GM12878 (cell line): Measurements from ENCODE around the gene TIMM10. TPM values are rescaled to one million over a fixed set of nuclear protein-coding genes. Genes with fewer than 3 reads are reported as not detected.
A peak's percentile ranks its signal among the peaks of the same experiment; 100 is the strongest.

Experiments
- ATAC-seq: fragments of 200-7000 bp; cut with Tn5 transposase; 3 replicates; pipeline ENCODE4 v1.9.1; 2020; ENCODE audit warnings: mild to moderate bottlenecking, moderate library complexity
- BruUV-seq: library from RNA; stranded (reverse); fragments of 400-500 nt; replicated peaks from 2 replicates; lab custom pipeline; 2021; lab: Mats Ljungman, UMichigan
- CTCF ChIA-PET: fragments of 300-600 bp; sonication (Branson Sonifier 250); formaldehyde crosslinking; extraction: SDS; loops from one replicate; lab custom pipeline; 2021; ENCODE audit warnings: inconsistent platforms; lab: Yijun Ruan, JAX
- POLR2A ChIA-PET: fragments of 350-600 bp; formaldehyde crosslinking; extraction: SDS; loops from one replicate; lab custom pipeline; 2021; ENCODE audit warnings: inconsistent platforms; lab: Charles Lee
- RAD21 ChIA-PET: fragments of 300-600 bp; sonication (Branson Sonifier 250); formaldehyde crosslinking; loops from one replicate; lab custom pipeline; 2023; ENCODE audit warnings: antibody characterized with exemption; ENCODE audit not compliant: unreplicated experiment; lab: Charles Lee
- SMC1A ChIA-PET: fragments of 300-600 bp; sonication (Branson Sonifier 250); formaldehyde crosslinking; loops from one replicate; lab custom pipeline; 2023; ENCODE audit not compliant: unreplicated experiment, uncharacterized antibody; lab: Charles Lee
- DNase-seq: peaks from one replicate; pipeline ENCODE4 v3.0.0-alpha.2; 2011; ENCODE audit warnings: low read depth, low spot score
- FAIRE-seq: peaks from 3 replicates; lab custom pipeline; 2011; peaks lifted over from hg19 to GRCh38; lab: Jason Lieb, UNC
- H2AFZ ChIP-seq: 2 replicates; pipeline ENCODE4 v1.6.0; 2011; ENCODE audit warnings: low read depth, low read length, control low read depth; ENCODE audit not compliant: control insufficient read depth
- H3K27ac ChIP-seq: 2 replicates; pipeline ENCODE4 v1.5.1; 2011; ENCODE audit warnings: control low read depth; ENCODE audit not compliant: control insufficient read depth, insufficient read depth
- H3K27me3 ChIP-seq, 2 experiments: replicated peaks in 1 of 2; 2 replicates each; pipeline versions ENCODE4 v1.6.0 to v1.6.1; 2011; ENCODE audit warnings: low read length in 1 of 2; ENCODE audit not compliant: control insufficient read depth in 2 of 2, insufficient read depth in 2 of 2
- H3K36me3 ChIP-seq, 2 experiments: 2 replicates each; pipeline ENCODE4 v1.5.1; 2011; ENCODE audit warnings: low read length in 1 of 2; ENCODE audit not compliant: control insufficient read depth in 2 of 2, insufficient read depth in 2 of 2
- H3K4me1 ChIP-seq: 2 replicates; pipeline ENCODE4 v1.6.1; 2011; ENCODE audit warnings: mild to moderate bottlenecking, low read length, moderate library complexity, mixed read lengths; ENCODE audit not compliant: control insufficient read depth, insufficient read depth
- H3K4me2 ChIP-seq: 2 replicates; pipeline ENCODE4 v1.6.0; 2011; ENCODE audit warnings: control low read depth; ENCODE audit not compliant: control insufficient read depth, insufficient read depth
- H3K4me3 ChIP-seq: fragments of 200-600 bp; sonication (generic); 2 replicates; pipeline ENCODE4 v1.5.1; 2016
- H3K79me2 ChIP-seq: 2 replicates; pipeline ENCODE4 v1.6.0; 2011; ENCODE audit warnings: low read length; ENCODE audit not compliant: control insufficient read depth, insufficient read depth
- H3K9ac ChIP-seq: 2 replicates; pipeline ENCODE4 v1.8.0; 2011; ENCODE audit warnings: low read length, control low read depth, mixed read lengths; ENCODE audit not compliant: control insufficient read depth, insufficient read depth
- H3K9me3 ChIP-seq: replicated peaks from 3 replicates; pipeline ENCODE4 v1.5.1; 2011; ENCODE audit warnings: mild to moderate bottlenecking, low read length; ENCODE audit not compliant: control insufficient read depth, insufficient read depth
- H4K20me1 ChIP-seq: 2 replicates; pipeline ENCODE4 v1.6.0; 2011; ENCODE audit not compliant: control insufficient read depth, insufficient read depth
- ESRRA ChIP-seq: IDR thresholded peaks from 2 replicates; pipeline ENCODE4 v1.6.1; 2012; ENCODE audit warnings: mild to moderate bottlenecking, low read length, improper control_type of control experiment
- POU2F2 ChIP-seq: IDR thresholded peaks from 3 replicates; pipeline ENCODE4 v1.6.1; 2011; ENCODE audit warnings: low read depth, mild to moderate bottlenecking, low read length, borderline replicate concordance
- SMARCA5 ChIP-seq: fragments of 450-650 bp; IDR thresholded peaks from 2 replicates; pipeline ENCODE4 v1.6.1; 2017; ENCODE audit warnings: mild to moderate bottlenecking
- ZNF24 ChIP-seq: fragments of 450-650 bp; IDR thresholded peaks from 2 replicates; pipeline ENCODE4 v1.6.1; 2017; ENCODE audit warnings: antibody characterized with exemption, mild to moderate bottlenecking
- WGBS: methylation state at CpG from one replicate; pipeline ENCODE4 v1.1.6; 2016; ENCODE audit warnings: low lambda C conversion rate; ENCODE audit not compliant: insufficient replicate concordance, insufficient coverage; ENCODE audit errors: missing lambda C conversion rate; 5-methylcytosine and 5-hydroxymethylcytosine counted together
- in situ Hi-C: fragments of 300-500 bp; cut with MboI; formaldehyde crosslinking; loops from 9 replicates; pipeline ENCODE4 v1.14.3; 2018; ENCODE audit warnings: mixed read lengths
- intact Hi-C: fragments of 100-400 bp; cut with micrococcal nuclease; formaldehyde crosslinking; loops from one replicate; pipeline ENCODE4 v1.14.2; 2022; ENCODE audit not compliant: unreplicated experiment
- polyA plus RNA-seq, 11 experiments: library from polyadenylated mRNA; depleted of rRNA in 4 of 11; unstranded in 6 of 11; stranded (reverse) in 5 of 11; fragments of >200 nt; fragmentation: Nextera tagmentation in 4 of 11; fragmentation: Illumina TruSeq in 1 of 11; extraction: Ambion mirVana in 4 of 11; extraction: Trizol in 1 of 11; gene quantifications; 1 replicate in 1 of 11; 2 replicates in 10 of 11; pipeline versions ENCODE4 v1.2.1 to v1.2.3, GENCODE V29; 2011 to 2016; ENCODE audit warnings: inconsistent platforms in 2 of 11, missing spikeins in 2 of 11, low read depth in 1 of 11
- total RNA-seq, 4 experiments: library from RNA; depleted of rRNA in 3 of 4; stranded (reverse); fragments of >200 nt in 3 of 4; fragmentation: Illumina TruSeq in 1 of 4; extraction: Trizol in 1 of 4; gene quantifications; 2 replicates each; pipeline versions ENCODE4 v1.2.1 to v1.2.3, GENCODE V29; 2013 to 2021
- TF ChIP-seq, protein P1 (sequence below): IDR thresholded peaks from 2 replicates; pipeline ENCODE4 v1.6.1; 2012; ENCODE audit warnings: low read depth, low read length, improper control_type of control experiment

Gene TIMM10
- total and polyA plus RNA-seq, 10 of the 15 experiments (the other 5 are each of a cell fraction or from before 2014, with no cell fraction given), result 148 to 898 (median 206) TPM

DNA sequence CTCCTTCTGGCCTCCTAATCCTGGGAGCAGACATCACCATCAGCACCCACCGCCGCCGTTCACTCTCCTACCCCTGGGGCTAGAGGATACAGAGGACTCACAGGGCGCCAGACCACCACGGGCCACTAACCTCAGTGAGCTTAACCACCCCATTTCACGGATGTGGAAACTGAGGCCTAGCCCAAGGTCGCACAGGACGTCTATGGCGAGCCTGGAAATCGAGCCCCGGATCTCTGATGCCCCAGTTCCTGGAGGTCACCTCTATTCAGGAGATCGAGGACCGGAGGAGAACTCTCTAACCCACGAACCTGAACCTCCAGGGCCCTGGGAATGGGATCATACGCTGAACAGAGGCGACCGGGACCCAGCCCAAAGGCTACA lies 349 bp downstream of the TIMM10 start:
- H3K27ac ChIP-seq, result peak overlapping the region; percentile 88
- H4K20me1 ChIP-seq, result no peaks in the 10 kb centered on the region
- H2AFZ ChIP-seq, result peak overlapping the region; percentile 58
- H3K79me2 ChIP-seq, result peaks cover 22% of the 10 kb centered on the region
- DNase-seq (no peak), FAIRE-seq (no peak), ATAC-seq (no peak; the same call in none of the 3 replicates)
- ChIA-PET POLR2A (interaction anchor here (1.0 kb wide), 1 partner anchor 17 kb away, joined by 3 read pairs; no protein-coding TSS in a partner anchor), CTCF (interaction anchor here (1.1 to 9.7 kb wide), 10 partner anchors 14 to 180 kb away, joined by 3 to 396 read pairs (median 56); partner anchors contain the start of genes RTN4RL2, SLC43A1, SLC43A3 and UBE2L6), SMC1A (interaction anchor here (2.5 to 8.1 kb wide), 3 partner anchors 37 to 73 kb away, joined by 9 to 130 read pairs (median 9); partner anchors contain the start of gene UBE2L6), RAD21 (interaction anchor here (1.0 to 9.0 kb wide), 6 partner anchors 35 to 270 kb away, joined by 3 to 133 read pairs (median 3); no protein-coding TSS in a partner anchor)
- H3K9ac ChIP-seq, result peak overlapping the region; percentile 97
- BruUV-seq, result TSS peak; percentile 79
- no peaks in the 10 kb centered on the region for H3K27me3 ChIP-seq
- no peaks in the 10 kb centered on the region for H3K9me3 ChIP-seq
- peak overlapping the region; percentile 83 for H3K4me3 ChIP-seq
- H3K4me1 ChIP-seq, result peaks cover 16% of the 10 kb centered on the region
- peak; percentile 88 for TF ChIP-seq ESRRA
- TF ChIP-seq, protein P1, sequence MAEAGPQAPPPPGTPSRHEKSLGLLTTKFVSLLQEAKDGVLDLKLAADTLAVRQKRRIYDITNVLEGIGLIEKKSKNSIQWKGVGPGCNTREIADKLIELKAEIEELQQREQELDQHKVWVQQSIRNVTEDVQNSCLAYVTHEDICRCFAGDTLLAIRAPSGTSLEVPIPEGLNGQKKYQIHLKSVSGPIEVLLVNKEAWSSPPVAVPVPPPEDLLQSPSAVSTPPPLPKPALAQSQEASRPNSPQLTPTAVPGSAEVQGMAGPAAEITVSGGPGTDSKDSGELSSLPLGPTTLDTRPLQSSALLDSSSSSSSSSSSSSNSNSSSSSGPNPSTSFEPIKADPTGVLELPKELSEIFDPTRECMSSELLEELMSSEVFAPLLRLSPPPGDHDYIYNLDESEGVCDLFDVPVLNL, result no peak
- TF ChIP-seq SMARCA5, result peak; percentile 60; the same call in 1 of the 2 replicates
- H3K36me3 ChIP-seq, result peaks cover 0 to 10% of the 10 kb centered on the region in 2 experiments; a peak in 3 of 4 replicates
- intact Hi-C loops (no loop called here), in situ Hi-C loops (loop anchor here (5.0 kb wide), 1 partner anchor 183 kb away; no protein-coding TSS in a partner anchor)
- 3% methylated on average over 17 of the region's 17 CpGs for whole genome bisulfite sequencing
- peak overlapping the region; percentile 93 for H3K4me2 ChIP-seq

DNA sequence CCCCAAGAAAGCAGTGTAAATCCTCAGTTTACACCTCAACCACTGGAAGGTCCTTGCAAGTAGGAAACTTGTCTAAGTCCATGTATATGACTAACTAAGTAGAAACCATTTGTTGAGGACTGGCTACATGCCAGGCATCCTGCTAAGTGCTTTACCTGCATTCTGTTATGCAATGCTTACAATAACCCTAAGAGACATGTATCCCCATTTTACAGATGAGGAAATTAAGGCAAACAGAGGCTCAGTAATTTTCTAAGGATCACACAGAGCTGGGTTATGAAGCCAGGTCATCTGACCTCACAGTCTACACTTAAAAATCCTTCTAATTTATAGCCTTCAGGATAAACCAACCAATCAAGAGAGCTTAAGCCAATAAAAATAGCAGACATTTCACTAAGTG lies 1.5 kb downstream of the TIMM10 start:
- Histone ChIP-seq H3K9me3 (no peaks in the 10 kb centered on the region), H3K4me3 (no peak overlapping the region), H3K27me3 (no peaks in the 10 kb centered on the region), H3K36me3 (peaks cover 0 to 10% of the 10 kb centered on the region in 2 experiments; a peak in 3 of 4 replicates), H3K4me2 (peak overlapping the region; percentile 93), H3K4me1 (peaks cover 16% of the 10 kb centered on the region), H2AFZ (no peak overlapping the region), H3K79me2 (peaks cover 22% of the 10 kb centered on the region), H4K20me1 (no peaks in the 10 kb centered on the region), H3K27ac (no peak overlapping the region), H3K9ac (no peak overlapping the region)
- intact Hi-C loops, result no loop called here
- no peak for DNase-seq
- BruUV-seq, result no TSS peak
- TF ChIP-seq POU2F2, result no peak
- TF ChIP-seq ZNF24, result no peak
- RAD21 ChIA-PET, result interaction anchor here (0.6 to 9.0 kb wide), 3 partner anchors 36 to 71 kb away, joined by 3 to 133 read pairs (median 3); no protein-coding TSS in a partner anchor
- POLR2A ChIA-PET, result no interaction called here
- CTCF ChIA-PET, result interaction anchor here (0.5 to 9.7 kb wide), 14 partner anchors 13 to 196 kb away, joined by 3 to 396 read pairs (median 4); partner anchors contain the start of genes SLC43A1 and SLC43A3
- in situ Hi-C loops, result loop anchor here (5.0 kb wide), 1 partner anchor 37 kb away; no protein-coding TSS in a partner anchor
- no peak for ATAC-seq
- no peak for FAIRE-seq
- SMC1A ChIA-PET, result interaction anchor here (2.5 to 8.1 kb wide), 4 partner anchors 13 to 71 kb away, joined by 9 to 130 read pairs (median 22); partner anchors contain the start of genes SLC43A1 and UBE2L6
